ENCODE data around the gene DNM2.

GRCh38 chr19:10800488-10800887, 82.6 kb downstream of the DNM2 start:
- TF ChIP-seq CTCF (IDR thresholded peaks at IDR 0.05) (no peak), POLR2A (IDR thresholded peaks at IDR 0.05) (no peak)

Measured in Peyer's patch (tissue), 4 donors.